ENCODE measurements around the gene EXTL2. TPM values are rescaled to one million over a fixed set of nuclear protein-coding genes. Genes with fewer than 3 reads are reported as not detected.
"Not testable (repeated sequence)": the region's sequence is repeated elsewhere in the genome, so short reads cannot be mapped to it uniquely, and the experiment has no call there.

Gene EXTL2
- total RNA-seq, 2 donors from 2014 or later, result 0.85 to 1.4 TPM

DNA sequence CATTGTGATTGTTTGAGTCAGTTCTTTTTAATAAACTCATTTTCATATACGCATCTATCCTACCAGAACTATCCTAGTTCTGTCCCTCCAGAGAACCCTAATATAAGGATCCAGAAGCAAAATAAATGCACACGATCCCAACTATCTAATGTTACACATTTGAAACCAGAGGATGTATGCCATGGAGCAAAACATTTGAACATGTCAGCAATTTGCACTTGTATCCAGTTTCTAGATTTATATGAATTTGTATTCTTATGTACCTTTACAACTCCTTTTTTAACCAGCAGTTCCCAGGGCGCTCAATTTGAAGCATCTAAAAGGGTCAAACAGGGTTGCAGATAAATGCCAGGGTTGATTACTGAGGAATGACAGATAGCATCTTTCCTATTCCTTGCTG is 2.1 kb downstream of the EXTL2 start:
- peaks cover 8% of the 10 kb centered on the region for H3K36me3 Mint-ChIP-seq (ENCODE audit: low read depth)
- H3K9me3 ChIP-seq (ENCODE audit: control insufficient read depth, low read length, poor library complexity, severe bottlenecking), result peaks cover 3% of the 10 kb centered on the region

DNA sequence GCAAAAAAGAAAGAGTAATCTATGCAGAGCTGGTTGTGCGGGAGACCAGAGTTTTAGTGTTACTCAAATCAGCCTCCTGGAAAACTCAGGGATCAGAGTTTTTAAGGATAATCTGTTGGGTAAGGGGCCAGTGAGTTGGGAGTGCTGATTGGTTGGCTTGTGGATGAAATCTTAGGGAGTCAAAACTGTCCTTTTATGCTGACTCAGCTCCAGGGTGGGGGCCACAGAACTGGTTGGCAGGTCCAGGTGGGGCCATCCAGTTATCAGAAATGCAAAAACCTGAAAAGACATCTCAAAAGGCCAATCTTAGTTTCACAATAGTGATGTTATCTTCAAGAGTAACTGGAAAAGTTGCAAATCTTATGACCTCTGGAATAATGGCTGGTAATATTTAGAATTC is 3.3 kb downstream of the EXTL2 start:
- H3K9me3 ChIP-seq (ENCODE audit: control insufficient read depth, low read length, poor library complexity, severe bottlenecking), result peaks cover 3% of the 10 kb centered on the region
- peaks cover 17% of the 10 kb centered on the region for H3K4me1 Mint-ChIP-seq
- no peak overlapping the region for H3K4me3 Mint-ChIP-seq
- DNase-seq (no peak), ATAC-seq (no peak)
- H3K27ac Mint-ChIP-seq, result no peak overlapping the region
- no peaks in the 10 kb centered on the region for H3K27me3 Mint-ChIP-seq
- H3K36me3 Mint-ChIP-seq (ENCODE audit: low read depth), result peaks cover 8% of the 10 kb centered on the region

More for the DNA sequence above, 2.1 kb downstream of the EXTL2 start:
- no peak overlapping the region for H3K27ac Mint-ChIP-seq
- DNase-seq, result no peak
- peaks cover 21% of the 10 kb centered on the region for H3K4me1 Mint-ChIP-seq
- no peak for ATAC-seq
- H3K27me3 Mint-ChIP-seq, result no peaks in the 10 kb centered on the region
- H3K4me3 Mint-ChIP-seq, result no peak overlapping the region

DNA sequence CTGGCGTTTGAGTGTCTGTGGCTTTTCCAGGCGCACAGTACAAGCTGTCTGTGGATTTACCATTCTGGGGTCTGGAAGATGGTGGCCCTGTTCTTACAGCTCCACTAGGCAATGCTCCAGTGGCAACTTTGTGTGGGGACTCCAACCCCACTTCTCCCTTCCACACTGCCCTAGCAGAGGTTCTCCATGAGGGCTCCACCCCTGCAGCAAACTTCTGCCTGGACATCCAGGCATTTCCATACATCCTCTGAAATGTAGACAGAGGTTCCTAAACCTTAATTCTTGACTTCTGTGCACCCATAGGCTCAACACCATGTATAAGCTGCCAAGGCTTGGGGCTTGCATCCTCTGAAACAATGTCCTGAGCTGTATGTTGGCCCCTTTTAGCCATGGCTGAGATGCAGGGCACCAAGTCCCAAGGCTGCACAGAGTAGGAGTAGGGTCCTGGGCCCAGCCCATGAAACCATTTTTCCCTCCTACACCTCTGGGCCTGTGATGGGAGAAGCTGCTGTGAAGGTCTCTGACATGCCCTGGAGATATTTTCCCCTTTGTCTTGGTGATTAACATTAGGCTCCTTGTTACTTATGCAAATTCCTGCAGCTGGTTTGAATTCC is 4.7 kb downstream of the EXTL2 start:
- H3K36me3 Mint-ChIP-seq (ENCODE audit: low read depth); H3K27me3 Mint-ChIP-seq; H3K4me1 Mint-ChIP-seq; H3K27ac Mint-ChIP-seq; H3K4me3 Mint-ChIP-seq; ATAC-seq; DNase-seq; H3K9me3 ChIP-seq (ENCODE audit: control insufficient read depth, low read length, poor library complexity, severe bottlenecking): not testable (repeated sequence)

DNA sequence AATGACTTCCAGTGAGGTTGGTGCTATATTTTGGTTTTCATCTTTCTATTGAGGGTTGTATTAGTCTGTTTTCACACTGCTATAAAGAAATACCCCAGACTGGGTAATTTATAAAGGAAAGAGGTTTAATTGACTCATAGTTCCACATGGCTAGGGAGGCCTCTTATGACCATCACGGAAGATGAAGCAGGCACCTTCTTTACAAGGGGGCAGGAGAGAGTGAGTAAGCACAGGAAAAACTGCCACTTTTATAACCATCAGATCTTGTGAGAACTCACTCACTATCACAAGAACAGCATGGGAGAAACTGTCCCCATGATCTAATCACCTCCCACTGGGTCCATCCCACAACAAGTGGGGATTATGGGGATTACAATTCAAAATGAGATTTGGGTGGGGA is 5.6 kb downstream of the EXTL2 start:
- H3K27ac Mint-ChIP-seq; H3K4me3 Mint-ChIP-seq; DNase-seq; ATAC-seq; H3K27me3 Mint-ChIP-seq; H3K4me1 Mint-ChIP-seq; H3K9me3 ChIP-seq (ENCODE audit: control insufficient read depth, low read length, poor library complexity, severe bottlenecking); H3K36me3 Mint-ChIP-seq (ENCODE audit: low read depth): not testable (repeated sequence)

DNA sequence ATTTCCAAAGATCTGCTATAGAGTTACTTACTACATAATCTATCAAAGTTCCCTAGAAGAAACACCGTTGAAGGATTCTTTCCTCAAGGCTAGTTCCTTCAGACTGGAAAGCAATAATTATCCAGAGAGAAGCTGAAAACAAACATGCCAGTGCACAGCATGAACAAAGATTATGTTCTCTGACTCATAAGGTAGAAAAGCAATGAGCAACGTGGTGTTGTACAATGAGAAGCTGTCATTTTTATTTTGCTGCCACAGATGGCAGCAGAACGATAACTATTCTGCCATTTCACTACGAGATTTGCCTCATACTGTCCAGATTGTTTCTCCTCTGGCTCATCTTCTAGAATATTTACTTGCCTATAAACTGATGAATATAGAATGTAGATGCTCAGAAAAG is 10.7 kb downstream of the EXTL2 start:
- H3K4me3 Mint-ChIP-seq, result no peak overlapping the region

DNA sequence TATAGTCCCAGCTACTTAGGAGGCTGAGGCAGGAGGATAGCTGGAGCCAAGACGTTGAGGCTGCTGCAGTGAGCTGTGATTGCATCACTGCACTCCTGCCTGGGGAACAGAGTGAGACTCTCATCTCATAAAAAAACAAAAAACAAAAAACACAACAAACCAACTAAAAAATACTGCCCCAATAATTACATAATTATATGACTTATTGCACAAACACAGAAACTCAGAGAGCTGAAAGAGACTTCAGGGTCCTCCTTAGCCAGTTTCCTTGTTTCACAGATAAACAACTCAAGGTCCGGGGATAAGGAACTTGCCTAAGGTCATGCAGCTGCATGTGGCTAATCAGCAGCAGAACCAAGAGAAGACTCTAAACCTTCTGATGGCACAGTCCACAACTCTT is 11.9 kb downstream of the EXTL2 start:
- H3K27ac Mint-ChIP-seq, result no peak overlapping the region
- peaks cover 15% of the 10 kb centered on the region for H3K27me3 Mint-ChIP-seq
- H3K4me1 Mint-ChIP-seq, result peaks cover 2% of the 10 kb centered on the region
- no peak for ATAC-seq
- no peaks in the 10 kb centered on the region for H3K9me3 ChIP-seq (ENCODE audit: control insufficient read depth, low read length, poor library complexity, severe bottlenecking)
- no peak for DNase-seq
- H3K4me3 Mint-ChIP-seq, result no peak overlapping the region
- H3K36me3 Mint-ChIP-seq (ENCODE audit: low read depth), result peaks cover 3% of the 10 kb centered on the region

More for the DNA sequence above, 10.7 kb downstream of the EXTL2 start:
- H3K9me3 ChIP-seq (ENCODE audit: control insufficient read depth, low read length, poor library complexity, severe bottlenecking), result no peaks in the 10 kb centered on the region
- DNase-seq (no peak), ATAC-seq (no peak)
- Mint-ChIP-seq H3K36me3 (ENCODE audit: low read depth) (peaks cover 5% of the 10 kb centered on the region), H3K27ac (no peak overlapping the region), H3K27me3 (peaks cover 15% of the 10 kb centered on the region), H3K4me1 (peaks cover 2% of the 10 kb centered on the region)

DNA sequence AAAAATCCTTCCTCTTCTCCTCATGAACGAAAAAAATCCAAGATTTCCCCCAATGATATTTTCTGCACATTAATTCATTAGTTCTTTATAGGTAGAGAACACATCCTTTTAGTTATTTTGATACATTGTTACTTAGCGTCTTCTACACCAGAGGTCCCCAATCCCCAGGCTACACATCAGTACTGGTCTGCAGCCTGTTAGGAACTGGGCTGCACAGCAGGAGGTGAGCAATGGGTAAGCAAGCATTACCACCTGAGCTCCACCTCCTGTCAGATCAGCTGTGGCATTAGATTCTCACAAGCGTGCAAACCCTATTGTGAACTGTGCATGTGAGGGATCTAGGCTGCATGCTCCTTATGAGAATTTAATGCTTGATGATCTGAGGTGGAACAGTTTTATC is 13.0 kb downstream of the EXTL2 start:
- Mint-ChIP-seq H3K4me1 (peaks cover 2% of the 10 kb centered on the region), H3K27me3 (peaks cover 15% of the 10 kb centered on the region), H3K36me3 (ENCODE audit: low read depth) (peaks cover 3% of the 10 kb centered on the region), H3K4me3 (no peak overlapping the region), H3K27ac (no peak overlapping the region)
- ATAC-seq (no peak), DNase-seq (no peak)
- no peaks in the 10 kb centered on the region for H3K9me3 ChIP-seq (ENCODE audit: control insufficient read depth, low read length, poor library complexity, severe bottlenecking)

DNA sequence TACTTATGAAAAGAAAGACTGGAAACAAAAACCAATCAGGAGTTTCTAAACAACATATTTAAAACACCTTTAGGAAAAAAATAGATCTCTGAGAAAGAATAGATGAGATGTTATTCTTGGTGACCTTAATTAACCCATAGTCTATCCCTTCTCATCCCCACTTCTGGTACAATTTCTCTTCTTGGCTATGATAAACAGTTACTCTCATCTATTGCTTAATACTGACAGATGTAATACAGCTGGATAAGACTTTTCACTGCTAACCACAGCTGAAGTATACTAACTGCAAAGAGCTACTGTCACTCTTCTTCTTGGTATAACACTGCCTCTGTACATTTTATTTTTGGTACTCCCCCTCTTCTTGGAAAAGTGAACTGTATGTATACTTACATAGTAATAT is 15.2 kb downstream of the EXTL2 start:
- H3K27ac Mint-ChIP-seq, result no peak overlapping the region
- peaks cover 15% of the 10 kb centered on the region for H3K27me3 Mint-ChIP-seq
- no peak for DNase-seq
- no peak overlapping the region for H3K4me3 Mint-ChIP-seq
- H3K4me1 Mint-ChIP-seq, result peaks cover 2% of the 10 kb centered on the region
- no peak for ATAC-seq
- H3K36me3 Mint-ChIP-seq (ENCODE audit: low read depth), result peaks cover 9% of the 10 kb centered on the region
- H3K9me3 ChIP-seq (ENCODE audit: control insufficient read depth, low read length, poor library complexity, severe bottlenecking), result no peaks in the 10 kb centered on the region

DNA sequence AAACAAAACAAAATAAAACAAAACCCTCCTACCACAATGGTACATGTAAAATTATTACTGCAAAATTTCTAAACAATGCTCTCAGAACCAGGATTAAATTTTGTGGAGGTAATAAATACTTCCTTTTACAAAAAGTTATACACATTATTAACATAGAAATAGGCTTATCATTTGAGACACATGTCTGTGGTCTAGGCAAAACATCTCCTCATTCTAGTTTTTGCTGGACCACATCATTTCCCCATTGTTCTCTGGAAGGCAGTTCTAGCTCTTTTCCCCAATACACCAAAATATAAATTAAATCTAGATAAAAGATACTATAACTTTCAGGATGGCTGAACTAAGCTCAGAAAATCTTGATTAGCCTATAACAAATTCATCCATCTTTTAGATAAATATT is 18.4 kb downstream of the EXTL2 start:
- Mint-ChIP-seq H3K4me1 (no peaks in the 10 kb centered on the region), H3K27me3 (peaks cover 7% of the 10 kb centered on the region), H3K4me3 (no peak overlapping the region), H3K27ac (no peak overlapping the region), H3K36me3 (ENCODE audit: low read depth) (peaks cover 6% of the 10 kb centered on the region)
- no peaks in the 10 kb centered on the region for H3K9me3 ChIP-seq (ENCODE audit: control insufficient read depth, low read length, poor library complexity, severe bottlenecking)
- DNase-seq (no peak), ATAC-seq (no peak)

DNA sequence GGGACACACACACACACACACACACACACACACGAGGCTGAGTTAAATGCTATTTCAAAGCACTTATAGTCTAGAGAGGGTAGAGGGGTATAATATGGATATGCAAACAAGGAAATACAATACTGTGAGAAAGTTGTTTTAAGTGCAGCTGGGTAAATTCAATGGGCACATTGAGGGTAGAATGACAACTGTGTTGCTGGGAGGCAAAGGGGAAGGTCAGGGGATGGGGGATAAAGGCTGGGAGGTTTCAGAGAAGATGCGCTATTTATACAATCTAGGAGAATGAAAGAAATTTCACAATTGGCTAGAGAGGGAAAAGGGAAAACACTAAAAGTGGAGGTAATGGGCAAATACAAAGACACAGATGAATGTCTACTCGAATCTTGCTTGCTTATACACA is 19.4 kb downstream of the EXTL2 start:
- Mint-ChIP-seq H3K27ac (no peak overlapping the region), H3K27me3 (peaks cover 7% of the 10 kb centered on the region), H3K36me3 (ENCODE audit: low read depth) (peaks cover 6% of the 10 kb centered on the region), H3K4me3 (no peak overlapping the region), H3K4me1 (no peaks in the 10 kb centered on the region)
- no peaks in the 10 kb centered on the region for H3K9me3 ChIP-seq (ENCODE audit: control insufficient read depth, low read length, poor library complexity, severe bottlenecking)
- no peak for DNase-seq
- ATAC-seq, result no peak

DNA sequence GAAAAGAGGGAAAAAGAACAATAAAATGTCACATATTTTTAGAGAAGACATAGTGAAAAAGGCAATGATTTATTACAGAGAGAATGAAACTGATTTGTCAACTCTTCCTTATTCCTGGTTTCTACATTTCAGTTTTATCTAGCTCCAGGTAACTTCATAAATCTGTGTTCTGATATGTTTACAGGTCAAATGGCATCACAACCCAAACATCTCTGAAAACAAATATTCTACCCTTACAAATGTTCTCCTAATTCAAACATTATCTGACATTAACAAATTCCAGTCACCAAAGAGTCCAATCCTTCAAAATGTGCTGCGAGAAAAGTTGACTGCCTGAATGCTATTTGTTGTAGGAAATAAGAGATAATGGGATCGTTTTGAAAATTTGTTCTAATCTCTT is 20.2 kb downstream of the EXTL2 start:
- Mint-ChIP-seq H3K27ac (no peak overlapping the region), H3K4me1 (no peaks in the 10 kb centered on the region), H3K4me3 (no peak overlapping the region), H3K36me3 (ENCODE audit: low read depth) (peaks cover 6% of the 10 kb centered on the region), H3K27me3 (peaks cover 7% of the 10 kb centered on the region)
- ATAC-seq, result no peak
- no peaks in the 10 kb centered on the region for H3K9me3 ChIP-seq (ENCODE audit: control insufficient read depth, low read length, poor library complexity, severe bottlenecking)
- no peak for DNase-seq

DNA sequence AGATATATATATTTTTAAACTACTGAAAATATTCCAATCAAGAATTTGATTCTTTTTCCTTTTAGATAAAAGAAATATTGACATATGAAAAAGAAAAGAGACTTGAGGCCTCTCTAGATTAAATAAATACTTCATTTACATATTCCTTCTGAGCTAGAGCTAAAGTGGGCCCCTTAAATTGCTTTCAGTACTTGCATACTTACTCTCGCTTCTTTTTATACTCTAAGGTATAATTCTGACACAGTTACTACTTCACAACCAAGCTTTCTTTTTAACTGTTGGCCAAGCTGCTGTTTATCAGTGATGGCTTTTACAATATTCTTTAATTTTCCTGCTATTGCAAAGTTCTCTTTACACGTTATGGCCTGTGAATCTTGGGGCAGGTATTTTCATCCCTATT is 24.6 kb downstream of the EXTL2 start:
- DNase-seq (no peak), ATAC-seq (no peak)
- H3K27me3 Mint-ChIP-seq, result peaks cover 7% of the 10 kb centered on the region
- peaks cover 2% of the 10 kb centered on the region for H3K36me3 Mint-ChIP-seq (ENCODE audit: low read depth)
- no peaks in the 10 kb centered on the region for H3K4me1 Mint-ChIP-seq
- H3K9me3 ChIP-seq (ENCODE audit: control insufficient read depth, low read length, poor library complexity, severe bottlenecking), result no peaks in the 10 kb centered on the region
- H3K4me3 Mint-ChIP-seq, result no peak overlapping the region
- no peak overlapping the region for H3K27ac Mint-ChIP-seq

DNA sequence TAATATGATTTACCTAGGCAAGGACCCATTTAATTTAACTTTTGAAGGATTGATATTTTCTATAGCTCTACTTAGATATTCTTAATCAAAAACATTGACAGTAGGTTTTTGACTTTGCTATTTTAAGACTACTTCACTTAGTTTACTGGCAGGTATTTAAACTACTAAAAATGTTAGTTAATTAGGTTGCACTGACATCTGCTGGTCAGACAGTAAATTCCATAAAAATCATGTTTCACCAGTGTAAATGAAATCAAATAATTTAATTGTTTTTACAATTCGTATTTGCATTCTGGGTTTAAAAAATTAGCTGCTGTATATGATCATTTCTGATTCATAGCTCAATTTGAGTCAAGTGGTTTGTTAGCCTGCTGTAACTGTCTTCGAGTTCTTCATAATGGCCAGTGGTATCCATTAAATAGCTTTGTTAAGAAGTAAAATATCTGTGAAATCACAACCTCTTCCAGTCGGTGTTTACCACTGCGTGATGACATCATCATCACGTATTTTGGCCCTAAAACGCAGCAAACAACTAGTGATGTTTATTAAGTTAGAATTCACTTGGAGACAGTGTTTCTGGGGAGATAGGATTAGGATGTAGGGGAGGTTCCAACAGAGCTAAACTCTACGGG is 26.2 kb downstream of the EXTL2 start:
- peaks cover 7% of the 10 kb centered on the region for H3K27me3 Mint-ChIP-seq
- H3K27ac Mint-ChIP-seq, result no peak overlapping the region
- no peaks in the 10 kb centered on the region for H3K36me3 Mint-ChIP-seq (ENCODE audit: low read depth)
- no peak overlapping the region for H3K4me3 Mint-ChIP-seq
- no peak for ATAC-seq
- H3K4me1 Mint-ChIP-seq, result no peaks in the 10 kb centered on the region
- no peak for DNase-seq
- H3K9me3 ChIP-seq (ENCODE audit: control insufficient read depth, low read length, poor library complexity, severe bottlenecking), result no peaks in the 10 kb centered on the region

DNA sequence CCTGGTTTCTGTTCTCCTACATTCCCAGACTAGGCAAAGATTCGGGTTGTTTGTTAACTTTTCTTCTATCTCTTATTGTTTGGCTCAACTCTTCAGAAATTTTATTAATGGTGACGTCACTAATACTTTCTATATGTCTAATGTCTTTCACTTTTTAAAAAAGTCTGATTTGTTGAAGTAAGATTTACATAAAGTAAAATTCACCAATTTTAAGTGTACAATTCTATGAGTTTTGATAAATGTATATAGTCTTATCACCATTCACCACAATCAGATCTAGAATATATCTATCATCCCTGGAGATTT is 27.8 kb downstream of the EXTL2 start:
- Mint-ChIP-seq H3K4me1 (no peaks in the 10 kb centered on the region), H3K27me3 (no peaks in the 10 kb centered on the region), H3K4me3 (no peak overlapping the region), H3K27ac (no peak overlapping the region), H3K36me3 (ENCODE audit: low read depth) (no peaks in the 10 kb centered on the region)
- H3K9me3 ChIP-seq (ENCODE audit: control insufficient read depth, low read length, poor library complexity, severe bottlenecking), result no peaks in the 10 kb centered on the region
- DNase-seq, result no peak
- no peak for ATAC-seq

Measured in T-helper 17 cell (primary cell).